CD4-positive, alpha-beta T cell (primary cell): ENCODE results near the gene TALDO1. TPM values are rescaled to one million over a fixed set of nuclear protein-coding genes. Genes with fewer than 3 reads are reported as not detected.
A peak's percentile ranks its signal among the peaks of the same experiment; 100 is the strongest.

ENCODE experiments used
- ATAC-seq: fragments of 200-7000 bp; cut with Tn5 transposase; one replicate; pipeline ENCODE4 v1.10.0; 2022; ENCODE audit warnings: mild to moderate bottlenecking; ENCODE audit not compliant: poor library complexity
- CTCF ChIA-PET: fragments of 350-600 bp; sonication (Branson Sonifier 250); formaldehyde crosslinking; loops from one replicate; lab custom pipeline; 2021; ENCODE audit warnings: antibody characterized with exemption, inconsistent platforms; lab: Charles Lee
- POLR2A ChIA-PET: fragments of 350-600 bp; sonication (Branson Sonifier 250); formaldehyde crosslinking; loops from one replicate; lab custom pipeline; 2021; ENCODE audit warnings: antibody characterized with exemption, inconsistent platforms; lab: Charles Lee
- DNase-seq, 14 experiments: peaks; one replicate each; pipeline ENCODE4 v3.0.0-alpha.2; 2013 to 2020; ENCODE audit warnings: mixed read lengths in 2 of 14
- H3K27ac ChIP-seq, 2 donors: one replicate each; pipeline versions ENCODE4 v1.5.1 to v1.7.0; 2013; ENCODE audit warnings: low read length in 2 of 2, low read depth in 1 of 2, mild to moderate bottlenecking in 1 of 2
- H3K27me3 ChIP-seq, 2 experiments: 1 replicate in 1 of 2; 2 replicates in 1 of 2; pipeline versions ENCODE4 v1.6.1 to v1.7.0; 2013; ENCODE audit warnings: low read length in 2 of 2, control low read depth in 1 of 2, mild to moderate bottlenecking in 1 of 2, moderate library complexity in 1 of 2; ENCODE audit not compliant: insufficient read depth in 2 of 2, control insufficient read depth in 1 of 2
- H3K36me3 ChIP-seq: one replicate; pipeline ENCODE4 v1.6.1; 2013; ENCODE audit warnings: low read length, control low read depth; ENCODE audit not compliant: insufficient read depth
- H3K4me1 ChIP-seq: one replicate; pipeline ENCODE4 v1.6.1; 2013; ENCODE audit warnings: low read length, control low read depth; ENCODE audit not compliant: insufficient read depth
- H3K4me3 ChIP-seq: one replicate; pipeline ENCODE4 v1.5.1; 2013; ENCODE audit warnings: mild to moderate bottlenecking, low read length, moderate library complexity
- H3K9me3 ChIP-seq, 2 experiments: 1 replicate in 1 of 2; 2 replicates in 1 of 2; pipeline versions ENCODE4 v1.6.1 to v1.7.0; 2013; ENCODE audit warnings: low read length in 2 of 2, mild to moderate bottlenecking in 2 of 2, control low read depth in 1 of 2, moderate library complexity in 1 of 2; ENCODE audit not compliant: control insufficient read depth in 1 of 2, insufficient read depth in 1 of 2
- H3K27ac Mint-ChIP-seq: one replicate; pipeline ENCODE4 v1.8.0; 2020; ENCODE audit warnings: mixed read lengths
- H3K27me3 Mint-ChIP-seq: one replicate; pipeline ENCODE4 v1.8.0; 2021; ENCODE audit warnings: mixed read lengths
- H3K36me3 Mint-ChIP-seq: one replicate; pipeline ENCODE4 v1.8.0; 2021; ENCODE audit warnings: low read depth, mixed read lengths
- H3K4me1 Mint-ChIP-seq: one replicate; pipeline ENCODE4 v1.8.0; 2021; ENCODE audit warnings: low read depth, mixed read lengths
- H3K4me3 Mint-ChIP-seq: one replicate; pipeline ENCODE4 v1.8.0; 2020; ENCODE audit warnings: mild to moderate bottlenecking, mixed read lengths
- H3K9me3 Mint-ChIP-seq: one replicate; pipeline ENCODE4 v1.8.0; 2020; ENCODE audit warnings: mixed read lengths
- CTCF ChIP-seq: fragments of 200-600 bp; IDR thresholded peaks from one replicate; pipeline ENCODE4 v1.8.0; 2022; ENCODE audit warnings: antibody characterized with exemption, mild to moderate bottlenecking
- intact Hi-C, 2 experiments: fragments of 100-400 bp; cut with DNase I in 1 of 2; cut with micrococcal nuclease in 1 of 2; formaldehyde crosslinking; loops; one replicate each; pipeline versions ENCODE4 v1.15.1 to v1.9.0; 2023 to 2025; cut with DNase I, micrococcal nuclease
- total RNA-seq, 174 experiments: library from RNA in 2 of 174; stranded (reverse) in 2 of 174; gene quantifications; one replicate each; pipeline ENCODE4 v1.2.3 and lab custom pipeline; 2021 to 2026

The TALDO1 gene
- total RNA-seq, 2 experiments from 2014 or later: 26.2 to 27.7 TPM

DNA sequence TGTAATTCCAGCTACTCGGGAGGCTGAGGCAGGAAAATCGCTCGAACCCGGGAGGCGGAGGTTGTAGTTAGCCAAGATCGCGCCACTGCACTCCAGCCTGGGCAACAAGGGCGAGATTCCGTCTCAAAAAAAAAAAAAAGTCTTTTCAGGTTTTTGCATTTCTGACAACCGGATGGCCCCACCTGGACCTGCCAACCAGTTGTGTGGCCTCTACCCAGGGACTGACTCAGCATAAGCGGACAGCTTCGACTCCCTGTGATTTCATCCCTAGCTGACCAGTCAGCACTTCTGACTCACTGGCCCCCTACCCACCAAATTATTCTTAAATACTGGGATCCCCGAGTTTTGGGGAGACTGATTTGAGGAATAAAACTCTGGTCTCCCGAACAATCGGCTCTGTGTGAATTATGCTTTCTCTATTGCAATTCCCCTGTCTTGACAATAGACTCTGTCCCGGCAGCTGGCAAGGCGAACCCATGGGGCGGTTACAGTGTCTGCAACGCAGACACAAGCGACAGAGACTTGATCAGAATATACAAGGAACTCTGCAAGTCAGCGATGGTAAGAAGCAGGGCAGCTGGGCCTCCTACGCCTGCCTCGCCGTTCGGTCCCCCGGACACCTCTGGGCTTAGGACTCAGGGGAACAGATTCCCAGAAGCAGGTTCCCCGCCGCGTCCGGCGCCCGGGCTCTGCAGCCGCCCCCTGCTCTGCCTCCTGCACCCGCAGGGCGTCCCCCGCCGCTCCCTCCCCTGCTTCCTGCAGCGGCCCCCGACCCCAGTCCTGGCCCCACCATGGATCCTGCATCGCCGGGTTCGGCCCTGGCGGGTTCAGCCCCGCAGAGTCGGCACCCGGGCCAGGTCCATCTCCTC is 741 bp upstream of the TALDO1 start:
- Mint-ChIP-seq H3K36me3 (no peaks in the 10 kb centered on the region), H3K27ac (peak overlapping the region; percentile 73), H3K9me3 (no peaks in the 10 kb centered on the region), H3K4me3 (peak overlapping the region; percentile 85), H3K4me1 (peaks cover 18% of the 10 kb centered on the region), H3K27me3 (no peaks in the 10 kb centered on the region)
- DNase-seq: peak in 10 of 14 experiments; percentile 15 to 65 (median 30)
- no peak for TF ChIP-seq CTCF
- no peaks in the 10 kb centered on the region for H3K27me3 ChIP-seq
- ChIA-PET CTCF (interaction anchor here (1.5 to 1.7 kb wide), 2 partner anchors 20 to 49 kb away, joined by 4 read pairs; no protein-coding TSS in a partner anchor), POLR2A (interaction anchor here (0.7 to 3.4 kb wide), 7 partner anchors 9 to 185 kb away, joined by 3 to 14 read pairs (median 4); partner anchors contain the start of genes DEAF1, PHRF1, PIDD1 and TMEM80)
- H3K36me3 ChIP-seq: no peaks in the 10 kb centered on the region
- H3K4me1 ChIP-seq: peaks cover 23% of the 10 kb centered on the region
- ATAC-seq: peak; percentile 60
- H3K4me3 ChIP-seq: peak overlapping the region; percentile 63
- H3K27ac ChIP-seq: peak overlapping the region in 1 of 2 donors; percentile 46
- no peaks in the 10 kb centered on the region for H3K9me3 ChIP-seq
- intact Hi-C loops: loop anchor here (5.0 kb wide), 1 partner anchor 51 kb away; the partner anchor contains the start of gene SLC25A22 (in 2 of the 2)

GRCh38 chr11:748007-748359 is 719 bp downstream of the TALDO1 start:
- Mint-ChIP-seq H3K27ac (peak overlapping the region; percentile 78), H3K4me1 (peaks cover 18% of the 10 kb centered on the region), H3K27me3 (no peaks in the 10 kb centered on the region), H3K36me3 (no peaks in the 10 kb centered on the region), H3K4me3 (peak overlapping the region; percentile 91), H3K9me3 (no peaks in the 10 kb centered on the region)
- Histone ChIP-seq H3K4me1 (peaks cover 23% of the 10 kb centered on the region), H3K36me3 (no peaks in the 10 kb centered on the region), H3K27ac (no peak overlapping the region), H3K9me3 (no peaks in the 10 kb centered on the region), H3K27me3 (no peaks in the 10 kb centered on the region), H3K4me3 (peak overlapping the region; percentile 63)
- DNase-seq: peak in 1 of 14 experiments; percentile 36
- intact Hi-C loops: loop anchor here (5.0 kb wide), 1 partner anchor 49 kb away; the partner anchor contains the start of gene SLC25A22 (in 2 of the 2)
- ATAC-seq: peak; percentile 4
- TF ChIP-seq CTCF: no peak
- CTCF ChIA-PET: interaction anchor here (1.7 kb wide), 1 partner anchor 22 kb away, joined by 4 read pairs; no protein-coding TSS in a partner anchor
- POLR2A ChIA-PET: interaction anchor here (0.8 to 3.4 kb wide), 11 partner anchors 11 to 331 kb away, joined by 3 to 14 read pairs (median 4); partner anchors contain the start of genes DEAF1, PHRF1, RPLP2 and TMEM80

GRCh38 chr11:749731-750130 is 2.5 kb downstream of the TALDO1 start:
- no peak overlapping the region for H3K27ac Mint-ChIP-seq
- no peaks in the 10 kb centered on the region for H3K9me3 ChIP-seq
- no peaks in the 10 kb centered on the region for H3K36me3 Mint-ChIP-seq
- peaks cover 18% of the 10 kb centered on the region for H3K4me1 Mint-ChIP-seq
- H3K27ac ChIP-seq: no peak overlapping the region
- no peaks in the 10 kb centered on the region for H3K36me3 ChIP-seq
- no peak for ATAC-seq
- ChIA-PET CTCF (interaction anchor here (0.7 kb wide), 1 partner anchor 195 kb away, joined by 3 read pairs; no protein-coding TSS in a partner anchor), POLR2A (no interaction called here)
- H3K4me1 ChIP-seq: peaks cover 23% of the 10 kb centered on the region
- no peak for DNase-seq
- no peak overlapping the region for H3K4me3 ChIP-seq
- no peaks in the 10 kb centered on the region for H3K9me3 Mint-ChIP-seq
- no peaks in the 10 kb centered on the region for H3K27me3 Mint-ChIP-seq
- peak overlapping the region; percentile 72 for H3K4me3 Mint-ChIP-seq
- no peaks in the 10 kb centered on the region for H3K27me3 ChIP-seq
- no peak for TF ChIP-seq CTCF
- intact Hi-C loops: loop anchor here (5.0 kb wide), 1 partner anchor 48 kb away; the partner anchor contains the start of gene SLC25A22 (in 2 of the 2)
